Lower leg skin (tissue), 4 donors: Measurements from ENCODE around the gene FBXO47. TPM values are rescaled to one million over a fixed set of nuclear protein-coding genes. Genes with fewer than 3 reads are reported as not detected.
"Not testable (repeated sequence)": the region's sequence is repeated elsewhere in the genome, so short reads cannot be mapped to it uniquely, and the experiment has no call there.

Experiments
- DNase-seq, 2 donors: peaks; one replicate each; pipeline ENCODE4 v3.0.0-alpha.2; 2019; ENCODE audit warnings: low spot score in 2 of 2
- H3K4me3 ChIP-seq: fragments of 200-600 bp; sonication (generic); 2 replicates; pipeline ENCODE4 v1.5.1; 2017; ENCODE audit warnings: mild to moderate bottlenecking, low read depth; ENCODE audit not compliant: poor library complexity, severe bottlenecking
- POLR2A ChIP-seq, 2 donors: fragments of 450-650 bp; IDR thresholded peaks; one replicate each; pipeline ENCODE4 v1.6.1; 2016 to 2017; ENCODE audit warnings: antibody characterized with exemption in 2 of 2, mild to moderate bottlenecking in 1 of 2, moderate library complexity in 1 of 2
- whole genome bisulfite sequencing, 2 donors: methylation state at CpG; one replicate each; pipeline ENCODE4 v1.1.5; 2018; 5-methylcytosine and 5-hydroxymethylcytosine counted together
- intact Hi-C: fragments of 100-400 bp; cut with DNase I; formaldehyde crosslinking; loops from one replicate; pipeline ENCODE4 v1.15.0; 2023; ENCODE audit warnings: low total_unique reads
- total RNA-seq, 4 donors: library from RNA; depleted of rRNA; stranded (reverse); fragments of >200 nt; gene quantifications; one replicate each; pipeline ENCODE4 v1.1.0, GENCODE V29; 2016
- TF ChIP-seq, protein P1 (sequence below), 3 donors: fragments of 450-650 bp; IDR thresholded peaks; one replicate each; pipeline ENCODE4 v1.5.1; 2016; ENCODE audit warnings: antibody characterized with exemption in 3 of 3, mild to moderate bottlenecking in 3 of 3, moderate library complexity in 2 of 3

The FBXO47 gene
- total RNA-seq, 4 donors from 2014 or later = not detected

DNA sequence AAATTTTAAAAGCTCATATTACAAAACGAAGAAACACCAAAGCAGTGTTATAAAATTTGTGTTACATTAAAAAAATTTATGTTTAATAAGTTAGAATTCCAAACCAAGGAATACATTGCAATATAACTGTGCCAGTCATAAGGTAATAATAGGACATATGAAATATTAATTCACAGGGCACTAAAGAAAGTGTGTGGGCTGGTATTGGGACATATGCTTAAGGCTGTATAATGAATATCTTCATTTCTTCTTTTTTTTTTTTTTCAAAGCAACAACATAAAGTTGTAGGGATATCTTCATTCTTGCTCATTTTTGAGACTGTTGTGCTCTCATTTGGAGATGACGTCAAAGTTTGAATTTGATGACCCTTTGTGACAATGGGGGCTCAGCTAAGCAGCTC is 17.5 kb upstream of the FBXO47 start:
- 84% methylated on average over 2 of the region's 2 CpGs for WGBS, 2 donors
- DNase-seq = no peak
- no peak overlapping the region for H3K4me3 ChIP-seq
- intact Hi-C loops = loop anchor here (10.0 kb wide), 1 partner anchor 170 kb away; the partner anchor contains the start of gene PLXDC1
- no peak for TF ChIP-seq POLR2A (IDR thresholded peaks at IDR 0.05)
- TF ChIP-seq, protein P1, sequence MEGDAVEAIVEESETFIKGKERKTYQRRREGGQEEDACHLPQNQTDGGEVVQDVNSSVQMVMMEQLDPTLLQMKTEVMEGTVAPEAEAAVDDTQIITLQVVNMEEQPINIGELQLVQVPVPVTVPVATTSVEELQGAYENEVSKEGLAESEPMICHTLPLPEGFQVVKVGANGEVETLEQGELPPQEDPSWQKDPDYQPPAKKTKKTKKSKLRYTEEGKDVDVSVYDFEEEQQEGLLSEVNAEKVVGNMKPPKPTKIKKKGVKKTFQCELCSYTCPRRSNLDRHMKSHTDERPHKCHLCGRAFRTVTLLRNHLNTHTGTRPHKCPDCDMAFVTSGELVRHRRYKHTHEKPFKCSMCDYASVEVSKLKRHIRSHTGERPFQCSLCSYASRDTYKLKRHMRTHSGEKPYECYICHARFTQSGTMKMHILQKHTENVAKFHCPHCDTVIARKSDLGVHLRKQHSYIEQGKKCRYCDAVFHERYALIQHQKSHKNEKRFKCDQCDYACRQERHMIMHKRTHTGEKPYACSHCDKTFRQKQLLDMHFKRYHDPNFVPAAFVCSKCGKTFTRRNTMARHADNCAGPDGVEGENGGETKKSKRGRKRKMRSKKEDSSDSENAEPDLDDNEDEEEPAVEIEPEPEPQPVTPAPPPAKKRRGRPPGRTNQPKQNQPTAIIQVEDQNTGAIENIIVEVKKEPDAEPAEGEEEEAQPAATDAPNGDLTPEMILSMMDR (IDR thresholded peaks at IDR 0.05) = no peak

DNA sequence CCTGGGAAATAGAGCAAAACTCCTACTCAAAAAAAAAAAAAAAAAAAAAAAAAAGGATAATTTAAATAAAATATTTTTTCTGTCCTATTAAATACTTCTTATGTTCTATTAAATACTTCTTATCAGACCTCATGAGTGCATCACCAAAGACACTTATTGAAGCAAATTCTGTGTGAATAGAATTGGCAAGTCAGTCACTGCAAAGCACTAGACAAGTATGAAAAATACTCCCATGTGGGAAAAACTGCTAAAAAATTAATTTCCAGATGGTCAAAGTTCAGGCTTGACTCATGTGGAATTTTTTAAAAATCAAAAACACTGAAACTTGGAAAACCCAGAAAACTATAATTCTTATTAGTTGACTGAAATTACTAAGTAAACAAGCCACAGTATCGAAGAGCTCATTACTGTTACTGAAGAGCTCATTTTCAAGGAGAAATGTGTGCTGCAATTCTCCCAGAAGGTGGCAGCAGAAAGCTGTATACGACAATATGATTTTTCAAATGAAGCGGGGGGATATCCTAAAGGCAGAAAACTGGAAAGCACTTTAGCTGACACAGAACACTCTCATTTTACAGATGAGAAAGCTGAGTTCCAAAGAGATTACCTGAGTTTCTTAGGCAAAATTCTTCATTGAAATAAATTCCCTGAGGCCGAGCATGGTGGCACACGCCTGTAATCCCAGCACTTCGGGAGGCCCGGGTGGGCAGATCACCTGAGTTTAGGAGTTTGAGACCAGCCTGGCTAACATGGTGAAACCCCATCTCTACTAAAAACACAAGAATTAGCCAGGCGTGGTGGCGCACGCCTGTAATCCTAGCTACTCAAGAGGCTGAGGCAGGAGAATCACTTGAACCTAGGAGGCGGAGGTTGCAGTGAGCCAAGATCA is 15.9 kb upstream of the FBXO47 start:
- TF ChIP-seq, protein P1 (IDR thresholded peaks at IDR 0.05) = peak in 1 of 3 donors; percentile 25
- TF ChIP-seq POLR2A (IDR thresholded peaks at IDR 0.05) = no peak
- H3K4me3 ChIP-seq = no peak overlapping the region
- WGBS, 2 donors = 48 to 55% methylated on average over 11 of the region's 11 CpGs
- intact Hi-C loops = loop anchor here (10.0 kb wide), 1 partner anchor 172 kb away; the partner anchor contains the start of gene PLXDC1
- DNase-seq = no peak

DNA sequence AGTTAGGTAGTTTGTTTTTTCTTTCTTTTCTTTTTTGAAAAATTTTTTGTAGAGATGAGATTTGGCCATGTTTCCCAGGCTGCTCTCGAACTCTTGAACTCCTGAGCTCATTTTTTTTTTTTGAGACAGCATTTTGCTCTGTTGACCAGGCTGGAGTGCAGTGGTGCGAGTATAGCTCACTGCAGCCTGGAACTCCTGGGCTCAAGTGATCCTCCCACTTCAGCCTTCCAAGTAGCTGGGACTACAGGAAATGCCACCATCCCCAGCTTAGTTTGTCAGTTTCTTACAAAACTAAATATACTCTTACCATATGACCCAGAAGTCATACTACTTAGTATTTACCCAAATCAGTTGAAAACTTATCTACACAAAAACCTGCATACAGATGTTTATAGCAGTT is 14.4 kb upstream of the FBXO47 start:
- intact Hi-C loops = loop anchor here (10.0 kb wide), 1 partner anchor 173 kb away; the partner anchor contains the start of gene PLXDC1
- no peak for TF ChIP-seq POLR2A (IDR thresholded peaks at IDR 0.05)
- TF ChIP-seq, protein P1 (IDR thresholded peaks at IDR 0.05) = no peak
- H3K4me3 ChIP-seq = no peak overlapping the region
- WGBS, 2 donors = 59 to 63% methylated on average over 2 of the region's 2 CpGs
- DNase-seq = no peak

DNA sequence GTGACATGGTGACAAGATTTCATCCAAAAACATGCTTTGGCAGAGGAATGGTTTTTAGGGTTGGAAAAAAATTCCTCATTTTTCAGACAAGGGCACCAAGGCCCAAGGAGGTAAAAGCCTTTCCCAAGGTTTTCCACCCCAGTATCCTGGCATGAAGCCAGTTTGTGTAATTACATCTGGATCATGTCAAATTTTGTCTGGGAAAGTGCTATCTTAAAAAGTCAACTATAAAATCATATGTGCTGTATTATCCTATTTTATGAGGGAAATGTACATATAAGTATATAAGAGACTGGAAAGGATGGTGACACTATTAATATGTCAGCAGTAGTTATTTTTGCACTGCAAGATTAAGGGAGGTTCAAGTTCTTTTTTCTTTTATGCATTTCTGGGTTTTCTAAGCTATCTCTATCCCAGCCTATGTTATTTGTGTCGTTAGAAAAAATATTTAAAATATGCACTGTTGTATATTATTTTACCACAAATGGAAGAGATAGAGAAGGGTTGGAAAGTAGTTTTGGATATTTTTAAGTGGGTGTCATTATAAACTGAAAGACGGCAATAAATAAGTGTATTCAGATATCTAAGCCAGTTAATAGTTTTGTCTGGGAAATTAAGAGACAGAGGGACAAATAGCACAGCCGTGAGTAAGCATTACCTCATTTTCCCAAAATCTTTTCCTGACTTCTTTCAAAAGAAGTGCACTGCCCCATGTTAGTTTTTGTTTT is 13.5 kb upstream of the FBXO47 start:
- no peak overlapping the region for H3K4me3 ChIP-seq
- intact Hi-C loops = loop anchor here (10.0 kb wide), 1 partner anchor 174 kb away; the partner anchor contains the start of gene PLXDC1

DNA sequence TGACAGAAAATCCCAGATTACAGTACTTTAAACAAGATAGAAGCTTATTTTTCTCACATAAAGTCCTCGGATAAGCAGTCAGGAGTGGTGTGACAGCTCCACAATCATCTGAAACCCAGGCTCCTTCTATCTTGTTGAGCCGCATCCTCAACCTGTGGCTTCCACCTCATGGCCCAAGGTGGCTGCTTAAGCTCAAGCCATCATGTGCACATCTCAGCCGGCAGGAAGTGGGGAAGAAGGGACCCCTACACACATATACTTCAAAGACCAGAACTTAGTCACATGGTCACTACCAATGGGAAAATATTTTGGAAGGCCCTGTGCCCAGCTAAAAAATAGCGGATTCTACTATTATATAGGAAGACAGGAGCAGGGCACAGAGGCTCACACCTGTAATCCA is 11.0 kb upstream of the FBXO47 start:
- H3K4me3 ChIP-seq = no peak overlapping the region
- WGBS, 2 donors = 93 to 94% methylated on average over 4 of the region's 4 CpGs
- no peak for TF ChIP-seq POLR2A (IDR thresholded peaks at IDR 0.05)
- TF ChIP-seq, protein P1 (IDR thresholded peaks at IDR 0.05) = no peak
- intact Hi-C loops = no loop called here
- DNase-seq = no peak

More for the DNA sequence above, 13.5 kb upstream of the FBXO47 start:
- 43 to 46% methylated on average over 3 of the region's 3 CpGs for WGBS, 2 donors
- TF ChIP-seq, protein P1 (IDR thresholded peaks at IDR 0.05) = no peak
- no peak for TF ChIP-seq POLR2A (IDR thresholded peaks at IDR 0.05)
- no peak for DNase-seq

DNA sequence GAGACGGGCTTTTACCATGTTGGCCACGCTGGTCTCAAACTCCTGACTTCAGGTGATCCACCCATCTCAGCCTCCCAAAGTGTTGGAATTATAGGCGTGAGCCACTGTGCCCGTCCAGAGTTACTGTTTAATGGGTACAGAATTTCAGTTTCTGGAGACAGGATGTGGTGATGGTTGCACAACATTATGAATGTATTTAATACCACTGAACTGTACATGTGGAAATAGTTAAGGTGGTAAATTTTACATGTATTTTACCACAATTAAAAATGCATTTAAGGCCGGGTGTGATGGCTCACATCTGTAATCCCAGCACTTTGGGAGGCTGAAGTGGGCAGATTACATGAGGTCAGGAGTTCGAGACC is 9.0 kb upstream of the FBXO47 start:
- WGBS, 2 donors = 60 to 73% methylated on average over 6 of the region's 6 CpGs
- DNase-seq, H3K4me3 ChIP-seq, intact Hi-C loops: not testable (repeated sequence)
